Osteocyte (in vitro differentiated cells): ENCODE data around the gene SPATA21. TPM values are rescaled to one million over a fixed set of nuclear protein-coding genes. Genes with fewer than 3 reads are reported as not detected.
"Not testable (repeated sequence)": the region's sequence is repeated elsewhere in the genome, so short reads cannot be mapped to it uniquely, and the experiment has no call there.

Experiments used
- DNase-seq: peaks from one replicate; pipeline ENCODE4 v3.0.0; 2021; ENCODE audit warnings: mixed read lengths; ENCODE audit not compliant: unreplicated experiment; ENCODE audit errors: extremely low spot score
- H3K27ac Mint-ChIP-seq: one replicate; pipeline ENCODE4 v1.8.0; 2021; ENCODE audit warnings: mild to moderate bottlenecking, mixed read lengths; ENCODE audit not compliant: unreplicated experiment
- H3K27me3 Mint-ChIP-seq: one replicate; pipeline ENCODE4 v1.8.0; 2021; ENCODE audit warnings: mixed read lengths; ENCODE audit not compliant: unreplicated experiment
- H3K36me3 Mint-ChIP-seq: one replicate; pipeline ENCODE4 v1.8.0; 2021; ENCODE audit warnings: mixed read lengths; ENCODE audit not compliant: unreplicated experiment
- H3K4me1 Mint-ChIP-seq: one replicate; pipeline ENCODE4 v1.8.0; 2021; ENCODE audit warnings: mixed read lengths; ENCODE audit not compliant: unreplicated experiment
- H3K4me3 Mint-ChIP-seq: one replicate; pipeline ENCODE4 v1.8.0; 2021; ENCODE audit warnings: mild to moderate bottlenecking, moderate library complexity, mixed read lengths; ENCODE audit not compliant: unreplicated experiment
- H3K9me3 Mint-ChIP-seq: one replicate; pipeline ENCODE4 v1.8.0; 2021; ENCODE audit warnings: mixed read lengths; ENCODE audit not compliant: unreplicated experiment
- long read RNA-seq: library from polyadenylated mRNA; unstranded; transcript quantifications from one replicate; pipeline ENCODE4 v2.0.0, GENCODE V29; 2021
- total RNA-seq: library from RNA; stranded (reverse); gene quantifications from 2 replicates; pipeline ENCODE4 v1.2.1, GENCODE V29; 2021
- TF ChIP-seq, protein P1 (sequence below): fragments of 200-600 bp; sonication (generic); IDR thresholded peaks from 2 replicates; pipeline ENCODE4 v1.5.0; 2021; ENCODE audit warnings: antibody characterized with exemption, mild to moderate bottlenecking, moderate library complexity

Gene SPATA21, protein sequence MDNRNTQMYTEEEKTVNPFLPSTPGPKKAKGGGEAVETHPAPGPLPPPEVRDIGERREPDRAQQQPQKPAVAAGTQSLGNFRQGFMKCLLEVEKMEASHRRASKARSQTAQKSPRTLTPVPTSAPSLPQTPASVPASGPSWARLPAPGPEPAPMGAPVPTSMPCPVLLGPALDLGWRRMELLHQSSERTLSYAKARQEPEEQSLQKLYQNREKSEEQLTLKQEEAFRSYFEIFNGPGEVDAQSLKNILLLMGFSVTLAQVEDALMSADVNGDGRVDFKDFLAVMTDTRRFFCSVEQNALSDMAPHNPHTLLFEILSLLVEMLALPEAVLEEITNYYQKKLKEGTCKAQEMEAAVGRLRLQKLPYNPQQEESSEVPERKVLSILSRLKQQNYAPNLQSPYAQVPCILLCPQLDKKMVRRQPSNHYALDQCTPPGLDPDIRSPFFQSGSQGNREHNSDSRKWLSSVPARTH
- total RNA-seq, result not detected in 2 replicates
- long read RNA-seq, partial matches to known transcripts, result 0 of 2 reads
- long read RNA-seq, other reads (novel, unspliced or antisense), result 2 of 2 reads

DNA sequence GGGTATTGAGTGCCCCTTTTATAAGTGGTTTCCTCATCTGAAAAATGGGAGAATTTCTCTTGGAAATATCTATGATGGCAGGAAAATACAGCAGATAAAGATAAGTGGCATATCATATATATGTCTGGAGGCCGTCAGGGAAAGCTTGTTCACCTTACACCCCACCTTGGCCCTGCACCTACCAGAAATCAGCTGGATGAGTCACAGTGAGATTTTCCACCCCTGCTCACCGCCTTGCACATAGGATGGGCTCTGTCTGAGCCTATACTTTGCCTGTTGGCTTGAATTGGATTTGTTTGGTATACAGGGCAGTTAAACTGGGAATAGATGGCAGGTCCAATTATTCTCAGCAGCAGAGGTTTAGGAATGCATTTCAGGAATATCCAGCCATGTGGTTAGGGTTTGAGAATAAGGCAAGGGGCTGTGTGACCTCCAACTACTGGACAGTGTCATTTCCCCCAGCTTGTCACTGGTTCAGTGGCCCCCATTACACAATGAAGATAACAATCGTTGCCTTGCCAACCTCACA lies at the start of gene SPATA21:
SPATA21 (minus strand) TSS at position 479 of the 529 bp plus-strand sequence. CDS start 6,053 bp downstream, outside the sequence.
- H3K27me3 Mint-ChIP-seq, result peaks cover 2% of the 10 kb centered on the region
- TF ChIP-seq, protein P1, sequence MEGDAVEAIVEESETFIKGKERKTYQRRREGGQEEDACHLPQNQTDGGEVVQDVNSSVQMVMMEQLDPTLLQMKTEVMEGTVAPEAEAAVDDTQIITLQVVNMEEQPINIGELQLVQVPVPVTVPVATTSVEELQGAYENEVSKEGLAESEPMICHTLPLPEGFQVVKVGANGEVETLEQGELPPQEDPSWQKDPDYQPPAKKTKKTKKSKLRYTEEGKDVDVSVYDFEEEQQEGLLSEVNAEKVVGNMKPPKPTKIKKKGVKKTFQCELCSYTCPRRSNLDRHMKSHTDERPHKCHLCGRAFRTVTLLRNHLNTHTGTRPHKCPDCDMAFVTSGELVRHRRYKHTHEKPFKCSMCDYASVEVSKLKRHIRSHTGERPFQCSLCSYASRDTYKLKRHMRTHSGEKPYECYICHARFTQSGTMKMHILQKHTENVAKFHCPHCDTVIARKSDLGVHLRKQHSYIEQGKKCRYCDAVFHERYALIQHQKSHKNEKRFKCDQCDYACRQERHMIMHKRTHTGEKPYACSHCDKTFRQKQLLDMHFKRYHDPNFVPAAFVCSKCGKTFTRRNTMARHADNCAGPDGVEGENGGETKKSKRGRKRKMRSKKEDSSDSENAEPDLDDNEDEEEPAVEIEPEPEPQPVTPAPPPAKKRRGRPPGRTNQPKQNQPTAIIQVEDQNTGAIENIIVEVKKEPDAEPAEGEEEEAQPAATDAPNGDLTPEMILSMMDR, result no peak
- no peak within 1 kb of the TSS for H3K27ac Mint-ChIP-seq
- H3K9me3 Mint-ChIP-seq, result no peaks in the 10 kb centered on the region
- no peaks in the 10 kb centered on the region for H3K36me3 Mint-ChIP-seq
- DNase-seq, result no peak
- no peak within 1 kb of the TSS for H3K4me3 Mint-ChIP-seq
- peaks cover 15% of the 10 kb centered on the region for H3K4me1 Mint-ChIP-seq

DNA sequence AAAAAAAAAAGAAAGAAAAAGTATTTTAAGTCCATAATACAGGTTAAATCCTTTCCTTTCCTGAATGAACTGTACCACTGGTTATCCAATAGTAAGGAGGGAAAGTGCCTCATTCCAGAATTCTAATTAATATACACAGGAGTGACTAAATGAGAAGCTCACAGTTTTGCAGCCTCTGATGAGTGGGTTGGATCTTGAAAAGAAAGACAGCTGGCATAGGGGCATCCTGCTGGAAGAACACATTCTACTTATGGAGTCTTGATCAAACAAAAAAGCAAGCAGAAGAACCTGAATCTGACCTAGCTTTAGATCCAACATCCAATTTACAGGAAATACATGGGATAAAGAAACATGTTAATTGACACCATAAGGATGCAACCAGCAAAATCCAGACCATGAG lies 49.8 kb upstream of the SPATA21 start:
- peaks cover 13% of the 10 kb centered on the region for H3K36me3 Mint-ChIP-seq
- not testable (repeated sequence) for H3K27ac Mint-ChIP-seq, H3K4me1 Mint-ChIP-seq, H3K4me3 Mint-ChIP-seq, H3K9me3 Mint-ChIP-seq, DNase-seq, H3K27me3 Mint-ChIP-seq

DNA sequence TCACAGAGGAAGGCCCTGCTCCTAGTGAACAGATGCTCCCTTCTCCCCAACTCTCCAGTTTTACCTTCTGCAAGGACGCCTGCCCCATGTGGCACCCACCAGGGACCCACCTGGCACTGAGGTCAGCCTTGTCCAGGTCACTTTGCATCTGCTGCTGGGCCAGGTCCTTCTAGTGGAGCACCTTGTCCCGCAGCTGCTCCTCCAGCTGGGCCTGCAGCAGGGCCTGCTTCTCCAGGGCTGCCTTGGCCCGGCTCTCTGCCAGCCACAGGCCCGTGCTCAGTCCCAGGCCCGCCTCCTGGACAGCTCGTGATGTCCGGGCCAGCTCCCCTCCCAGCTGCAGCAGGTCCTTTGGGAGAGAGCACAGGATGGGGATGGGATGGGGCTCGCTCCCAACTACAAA lies 49.1 kb upstream of the SPATA21 start:
- DNase-seq, H3K4me3 Mint-ChIP-seq, H3K27ac Mint-ChIP-seq, H3K4me1 Mint-ChIP-seq, H3K27me3 Mint-ChIP-seq, H3K9me3 Mint-ChIP-seq: not testable (repeated sequence)
- H3K36me3 Mint-ChIP-seq, result peaks cover 14% of the 10 kb centered on the region

DNA sequence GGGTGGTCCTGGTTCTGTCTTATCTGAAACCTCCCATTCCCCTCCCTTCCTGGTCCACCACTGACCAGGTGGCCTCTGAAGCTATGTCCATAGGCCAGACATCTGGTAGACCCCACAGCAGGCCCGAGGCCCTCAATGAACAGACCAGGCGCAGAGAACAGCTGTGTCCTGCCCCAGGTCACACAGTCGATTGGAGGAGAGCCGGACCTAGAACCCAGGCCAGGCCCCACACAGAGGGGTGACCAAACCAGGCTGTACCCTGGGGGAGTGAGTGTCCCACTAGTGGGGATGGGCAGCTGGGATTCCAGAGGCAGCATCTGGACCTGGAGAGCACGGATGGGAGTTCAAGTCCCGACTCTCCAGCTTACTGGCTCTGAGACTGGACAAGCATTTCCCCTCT lies 47.7 kb upstream of the SPATA21 start:
- H3K27me3 Mint-ChIP-seq, result no peaks in the 10 kb centered on the region
- DNase-seq, result no peak
- no peak overlapping the region for H3K4me3 Mint-ChIP-seq
- H3K9me3 Mint-ChIP-seq, result no peaks in the 10 kb centered on the region
- no peaks in the 10 kb centered on the region for H3K4me1 Mint-ChIP-seq
- TF ChIP-seq, protein P1, result no peak
- H3K36me3 Mint-ChIP-seq, result peaks cover 22% of the 10 kb centered on the region
- H3K27ac Mint-ChIP-seq, result no peak overlapping the region

DNA sequence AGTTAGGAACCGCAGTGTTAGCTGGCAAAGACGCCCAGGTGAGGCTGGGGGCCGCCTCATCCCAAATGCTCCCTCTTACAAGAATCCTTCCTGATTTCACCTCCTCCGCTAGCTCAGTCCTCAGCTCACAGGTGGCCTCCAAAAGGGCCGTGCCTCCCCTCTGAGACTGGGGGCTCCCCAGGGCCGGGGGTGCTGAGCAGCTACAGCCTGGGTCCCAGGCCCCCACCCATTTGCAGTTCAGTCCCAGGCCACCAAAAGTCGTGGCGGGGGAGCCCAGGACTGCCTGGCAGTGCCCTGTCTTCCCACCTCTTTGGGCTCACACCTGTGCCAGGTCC lies 47.2 kb upstream of the SPATA21 start:
- no peaks in the 10 kb centered on the region for H3K9me3 Mint-ChIP-seq
- no peaks in the 10 kb centered on the region for H3K4me1 Mint-ChIP-seq
- no peak overlapping the region for H3K4me3 Mint-ChIP-seq
- H3K36me3 Mint-ChIP-seq, result peaks cover 22% of the 10 kb centered on the region
- H3K27ac Mint-ChIP-seq, result no peak overlapping the region
- TF ChIP-seq, protein P1, result no peak
- no peak for DNase-seq
- H3K27me3 Mint-ChIP-seq, result no peaks in the 10 kb centered on the region

DNA sequence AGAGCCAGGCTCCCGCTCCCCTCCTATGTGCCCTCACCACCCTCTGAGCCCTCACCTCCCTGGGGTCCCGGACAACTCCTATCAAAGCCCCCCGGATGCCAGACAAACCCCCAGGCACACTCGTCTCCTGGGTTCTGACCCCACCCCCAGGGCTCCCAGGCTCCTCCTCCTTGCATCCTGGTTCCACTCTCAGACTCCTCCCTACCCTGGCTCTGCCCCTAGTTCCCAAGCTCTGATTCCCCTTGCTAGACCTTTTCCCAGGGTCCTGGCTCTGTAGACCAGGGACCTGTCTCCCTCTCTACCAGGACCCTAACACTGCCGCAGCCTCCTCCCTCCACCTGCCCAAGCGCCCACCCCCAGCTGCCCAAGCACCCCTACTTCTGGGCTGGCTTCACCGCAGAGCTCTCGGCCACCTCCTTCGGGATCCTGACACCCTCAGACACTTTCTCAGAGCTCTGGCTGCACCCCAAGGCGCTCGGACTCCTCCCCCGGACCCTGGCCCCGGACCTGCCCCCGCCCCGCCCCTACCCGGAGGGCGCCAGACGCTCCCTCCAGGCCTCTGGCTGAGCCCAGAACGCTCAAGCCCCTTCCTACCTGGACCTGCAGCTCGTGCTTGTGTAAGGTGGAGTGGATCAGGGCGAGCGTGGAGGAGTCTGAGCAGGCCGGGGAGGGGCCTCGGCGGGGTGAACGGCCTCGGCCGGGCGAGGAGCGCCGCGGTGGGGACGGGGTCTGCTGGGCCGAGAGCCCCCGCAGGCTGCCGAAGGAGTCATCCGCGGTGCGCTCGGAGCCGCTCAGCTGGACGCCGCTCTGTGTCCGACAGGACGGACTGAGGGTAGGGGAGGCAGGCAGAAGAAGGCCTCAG lies 46.6 kb upstream of the SPATA21 start:
- not testable (repeated sequence) for H3K27me3 Mint-ChIP-seq, H3K4me3 Mint-ChIP-seq, H3K4me1 Mint-ChIP-seq, H3K27ac Mint-ChIP-seq, DNase-seq, H3K9me3 Mint-ChIP-seq
- H3K36me3 Mint-ChIP-seq, result peaks cover 22% of the 10 kb centered on the region

DNA sequence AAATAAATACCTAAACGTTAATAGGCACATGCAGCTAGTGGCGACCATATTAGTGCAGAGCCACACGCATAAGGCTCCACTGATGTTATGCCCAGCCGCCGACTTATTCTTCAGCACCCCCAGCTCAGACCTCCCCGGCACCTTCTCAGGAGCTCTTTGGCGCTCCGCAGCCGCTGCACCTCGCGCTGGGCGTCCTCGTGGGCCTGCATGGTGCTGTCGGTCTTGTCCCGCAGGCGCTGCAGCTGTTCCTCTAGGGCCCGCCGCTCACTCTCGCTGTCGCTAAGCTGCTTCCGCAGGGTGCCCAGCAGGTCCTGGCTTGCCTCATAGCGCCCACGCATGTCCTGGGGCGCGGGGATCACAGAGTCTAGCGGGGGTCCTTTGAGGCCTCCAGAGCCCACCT lies 45.9 kb upstream of the SPATA21 start:
- peaks cover 24% of the 10 kb centered on the region for H3K36me3 Mint-ChIP-seq
- not testable (repeated sequence) for H3K27me3 Mint-ChIP-seq, H3K27ac Mint-ChIP-seq, DNase-seq, H3K4me1 Mint-ChIP-seq, H3K9me3 Mint-ChIP-seq, H3K4me3 Mint-ChIP-seq
